Caco-2 (cell line): ENCODE measurements around the gene NETO2. TPM values are rescaled to one million over a fixed set of nuclear protein-coding genes. Genes with fewer than 3 reads are reported as not detected.

ENCODE experiments used
- BruUV-seq: library from RNA; stranded (reverse); fragments of 400-500 nt; replicated peaks from 2 replicates; lab custom pipeline; 2021; lab: Mats Ljungman, UMichigan
- CTCF ChIA-PET: fragments of 300-600 bp; sonication (Branson Sonifier 250); formaldehyde crosslinking; loops from one replicate; lab custom pipeline; 2022; ENCODE audit warnings: antibody characterized with exemption; lab: Charles Lee
- POLR2A ChIA-PET: fragments of 300-600 bp; sonication (Branson Sonifier 250); formaldehyde crosslinking; loops from one replicate; lab custom pipeline; 2022; ENCODE audit warnings: antibody characterized with exemption; lab: Charles Lee
- DNase-seq, 2 experiments: peaks; one replicate each; pipeline versions ENCODE4 v3.0.0 to v3.0.0-alpha.2; 2020 to 2022
- H3K27me3 ChIP-seq: replicated peaks from 2 replicates; pipeline ENCODE4 v1.6.0; 2011; ENCODE audit warnings: low read length; ENCODE audit not compliant: control insufficient read depth, insufficient read depth
- H3K36me3 ChIP-seq: 2 replicates; pipeline ENCODE4 v1.5.1; 2011; ENCODE audit warnings: low read length; ENCODE audit not compliant: control insufficient read depth, insufficient read depth
- H3K4me1 ChIP-seq: fragments of 250-450 bp; sonication (Bioruptor Pico); 2 replicates; pipeline ENCODE4 v1.5.1; 2020; ENCODE audit warnings: mild to moderate bottlenecking
- H3K4me3 ChIP-seq: 2 replicates; pipeline ENCODE4 v1.5.1; 2011; ENCODE audit warnings: low read depth, mild to moderate bottlenecking, control low read depth, low read length
- H3K9me3 ChIP-seq: fragments of 250-450 bp; sonication (Bioruptor Pico); 2 replicates; pipeline ENCODE4 v1.5.1; 2020; ENCODE audit warnings: mild to moderate bottlenecking, moderate library complexity
- H3K27ac Mint-ChIP-seq: one replicate; pipeline ENCODE4 v1.8.0; 2022; ENCODE audit warnings: mixed read lengths; ENCODE audit not compliant: unreplicated experiment
- H3K27me3 Mint-ChIP-seq: one replicate; pipeline ENCODE4 v1.8.0; 2022; ENCODE audit warnings: mixed read lengths; ENCODE audit not compliant: insufficient read depth, unreplicated experiment
- H3K36me3 Mint-ChIP-seq: one replicate; pipeline ENCODE4 v1.8.0; 2022; ENCODE audit warnings: mild to moderate bottlenecking, mixed read lengths; ENCODE audit not compliant: insufficient read depth, unreplicated experiment
- H3K4me1 Mint-ChIP-seq: one replicate; pipeline ENCODE4 v1.8.0; 2022; ENCODE audit warnings: low read depth, mixed read lengths; ENCODE audit not compliant: unreplicated experiment
- H3K4me3 Mint-ChIP-seq: one replicate; pipeline ENCODE4 v1.8.0; 2022; ENCODE audit warnings: mild to moderate bottlenecking, moderate library complexity, mixed read lengths; ENCODE audit not compliant: unreplicated experiment
- H3K9me3 Mint-ChIP-seq: one replicate; pipeline ENCODE4 v1.8.0; 2022; ENCODE audit warnings: mixed read lengths; ENCODE audit not compliant: unreplicated experiment
- CTCF ChIP-seq, 2 experiments: fragments of 200-600 bp in 1 of 2; IDR thresholded peaks; 1 replicate in 1 of 2; 2 replicates in 1 of 2; pipeline versions ENCODE4 v1.5.1 to v1.8.0; 2011 to 2022; ENCODE audit warnings: antibody characterized with exemption in 1 of 2, control low read depth in 1 of 2, inconsistent platforms in 1 of 2, low read depth in 1 of 2, low read length in 1 of 2, mild to moderate bottlenecking in 1 of 2, moderate library complexity in 1 of 2; ENCODE audit not compliant: insufficient read depth in 1 of 2, severe bottlenecking in 1 of 2, unreplicated experiment in 1 of 2
- intact Hi-C: fragments of 100-400 bp; cut with micrococcal nuclease; formaldehyde crosslinking; loops from one replicate; pipeline ENCODE4 v1.10.0; 2022; ENCODE audit not compliant: unreplicated experiment
- total RNA-seq: library from RNA; stranded (reverse); gene quantifications from 2 replicates; pipeline ENCODE4 v1.2.3, GENCODE V29; 2022

NETO2 gene
- total RNA-seq, 1 experiment from 2014 or later, result 41.2 TPM

GRCh38 chr16:47180073-47180472 lies 36.3 kb upstream of the NETO2 start:
- BruUV-seq, result no TSS peak
- CTCF ChIA-PET, result no interaction called here
- H3K27ac Mint-ChIP-seq, result no peak overlapping the region
- TF ChIP-seq CTCF (IDR thresholded peaks at IDR 0.05; ENCODE audit: insufficient read depth in 1 of 2, low read depth in 1 of 2, low read length in 1 of 2, severe bottlenecking in 1 of 2, unreplicated experiment in 1 of 2), result no peak
- no peaks in the 10 kb centered on the region for H3K27me3 ChIP-seq
- no peak overlapping the region for H3K4me3 ChIP-seq
- no peaks in the 10 kb centered on the region for H3K4me1 Mint-ChIP-seq
- H3K27me3 Mint-ChIP-seq, result no peaks in the 10 kb centered on the region
- no peak overlapping the region for H3K4me3 Mint-ChIP-seq
- H3K36me3 Mint-ChIP-seq, result no peaks in the 10 kb centered on the region
- no peaks in the 10 kb centered on the region for H3K9me3 ChIP-seq
- no peak for DNase-seq
- H3K36me3 ChIP-seq, result no peaks in the 10 kb centered on the region
- intact Hi-C loops, result no loop called here
- POLR2A ChIA-PET, result no interaction called here
- no peaks in the 10 kb centered on the region for H3K9me3 Mint-ChIP-seq
- no peaks in the 10 kb centered on the region for H3K4me1 ChIP-seq

- H3K36me3 ChIP-seq, result no peaks in the 10 kb centered on the region
- no peak for TF ChIP-seq CTCF (IDR thresholded peaks at IDR 0.05; ENCODE audit: insufficient read depth in 1 of 2, low read depth in 1 of 2, low read length in 1 of 2, severe bottlenecking in 1 of 2, unreplicated experiment in 1 of 2)
- no peaks in the 10 kb centered on the region for H3K4me1 ChIP-seq
- Mint-ChIP-seq H3K4me1 (no peaks in the 10 kb centered on the region), H3K27me3 (no peaks in the 10 kb centered on the region), H3K4me3 (no peak overlapping the region), H3K36me3 (no peaks in the 10 kb centered on the region), H3K9me3 (no peaks in the 10 kb centered on the region), H3K27ac (no peak overlapping the region)
- no TSS peak for BruUV-seq
- CTCF ChIA-PET, result no interaction called here
- intact Hi-C loops, result no loop called here
- DNase-seq, result no peak
- no peaks in the 10 kb centered on the region for H3K9me3 ChIP-seq
- no peaks in the 10 kb centered on the region for H3K27me3 ChIP-seq
- no peak overlapping the region for H3K4me3 ChIP-seq
- POLR2A ChIA-PET, result no interaction called here
Measured at GRCh38 chr16:47175152-47175551, 31.4 kb upstream of the NETO2 start.

GRCh38 chr16:47162670-47163420 lies 19.1 kb upstream of the NETO2 start:
- Mint-ChIP-seq H3K4me3 (no peak overlapping the region), H3K27ac (no peak overlapping the region), H3K9me3 (no peaks in the 10 kb centered on the region), H3K36me3 (no peaks in the 10 kb centered on the region), H3K27me3 (no peaks in the 10 kb centered on the region), H3K4me1 (no peaks in the 10 kb centered on the region)
- DNase-seq, result no peak
- no peak for TF ChIP-seq CTCF (IDR thresholded peaks at IDR 0.05; ENCODE audit: insufficient read depth in 1 of 2, low read depth in 1 of 2, low read length in 1 of 2, severe bottlenecking in 1 of 2, unreplicated experiment in 1 of 2)
- H3K36me3 ChIP-seq, result no peaks in the 10 kb centered on the region
- CTCF ChIA-PET, result interaction anchor here (1.0 kb wide), 1 partner anchor 126 kb away, joined by 7 read pairs; no protein-coding TSS in a partner anchor
- no peaks in the 10 kb centered on the region for H3K9me3 ChIP-seq
- POLR2A ChIA-PET, result interaction anchor here (0.6 kb wide), 1 partner anchor 145 kb away, joined by 3 read pairs; no protein-coding TSS in a partner anchor
- BruUV-seq, result no TSS peak
- intact Hi-C loops, result no loop called here
- no peak overlapping the region for H3K4me3 ChIP-seq
- no peaks in the 10 kb centered on the region for H3K4me1 ChIP-seq
- no peaks in the 10 kb centered on the region for H3K27me3 ChIP-seq
